Mammary epithelial cell (primary cell): ENCODE measurements around the gene ADRB2.

ENCODE experiments used
- EZH2 ChIP-seq: IDR thresholded peaks from 2 replicates; pipeline ENCODE4 v1.6.1; 2012; ENCODE audit warnings: low read length, inconsistent platforms, borderline replicate concordance
- TF ChIP-seq, protein P1 (sequence below), 2 donors: IDR thresholded peaks in 1 of 2; conservative IDR thresholded peaks in 1 of 2; 2 replicates each; pipeline ENCODE4 v1.5.1; 2011 to 2012; ENCODE audit warnings: inconsistent platforms in 2 of 2, low read length in 2 of 2, mild to moderate bottlenecking in 2 of 2, control low read depth in 1 of 2, low read depth in 1 of 2; ENCODE audit not compliant: insufficient read depth in 1 of 2; ENCODE audit errors: extremely low read depth in 1 of 2

DNA sequence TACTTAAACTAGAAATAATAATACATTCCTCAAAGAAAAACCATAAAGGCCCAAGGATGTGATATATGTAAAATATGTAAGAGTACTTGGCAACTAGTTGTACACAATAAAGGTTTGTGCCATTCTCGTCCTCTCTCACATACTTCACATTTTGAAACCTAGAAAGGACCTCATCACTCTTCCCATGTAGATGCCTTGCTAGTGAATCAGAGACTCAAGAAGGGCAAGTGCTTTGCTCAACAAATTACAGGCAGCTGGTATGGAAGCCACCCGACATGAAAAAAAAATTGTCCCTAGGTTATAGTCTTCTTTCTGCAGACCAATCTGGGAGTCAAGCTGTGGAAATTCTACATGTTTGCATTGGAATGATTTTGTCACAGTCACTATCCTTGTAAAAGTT is 31.7 kb downstream of the ADRB2 start:
- TF ChIP-seq EZH2, result no peak
- TF ChIP-seq, protein P1, sequence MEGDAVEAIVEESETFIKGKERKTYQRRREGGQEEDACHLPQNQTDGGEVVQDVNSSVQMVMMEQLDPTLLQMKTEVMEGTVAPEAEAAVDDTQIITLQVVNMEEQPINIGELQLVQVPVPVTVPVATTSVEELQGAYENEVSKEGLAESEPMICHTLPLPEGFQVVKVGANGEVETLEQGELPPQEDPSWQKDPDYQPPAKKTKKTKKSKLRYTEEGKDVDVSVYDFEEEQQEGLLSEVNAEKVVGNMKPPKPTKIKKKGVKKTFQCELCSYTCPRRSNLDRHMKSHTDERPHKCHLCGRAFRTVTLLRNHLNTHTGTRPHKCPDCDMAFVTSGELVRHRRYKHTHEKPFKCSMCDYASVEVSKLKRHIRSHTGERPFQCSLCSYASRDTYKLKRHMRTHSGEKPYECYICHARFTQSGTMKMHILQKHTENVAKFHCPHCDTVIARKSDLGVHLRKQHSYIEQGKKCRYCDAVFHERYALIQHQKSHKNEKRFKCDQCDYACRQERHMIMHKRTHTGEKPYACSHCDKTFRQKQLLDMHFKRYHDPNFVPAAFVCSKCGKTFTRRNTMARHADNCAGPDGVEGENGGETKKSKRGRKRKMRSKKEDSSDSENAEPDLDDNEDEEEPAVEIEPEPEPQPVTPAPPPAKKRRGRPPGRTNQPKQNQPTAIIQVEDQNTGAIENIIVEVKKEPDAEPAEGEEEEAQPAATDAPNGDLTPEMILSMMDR (conservative IDR thresholded peaks at IDR 0.05 in 1 of 2, IDR thresholded peaks at IDR 0.05 in 1 of 2; ENCODE audit: extremely low read depth in 1 of 2, insufficient read depth in 1 of 2, low read depth in 1 of 2, low read length in 2 of 2), result no peak
